ENCODE measurements around the gene CINP.

CINP gene

DNA sequence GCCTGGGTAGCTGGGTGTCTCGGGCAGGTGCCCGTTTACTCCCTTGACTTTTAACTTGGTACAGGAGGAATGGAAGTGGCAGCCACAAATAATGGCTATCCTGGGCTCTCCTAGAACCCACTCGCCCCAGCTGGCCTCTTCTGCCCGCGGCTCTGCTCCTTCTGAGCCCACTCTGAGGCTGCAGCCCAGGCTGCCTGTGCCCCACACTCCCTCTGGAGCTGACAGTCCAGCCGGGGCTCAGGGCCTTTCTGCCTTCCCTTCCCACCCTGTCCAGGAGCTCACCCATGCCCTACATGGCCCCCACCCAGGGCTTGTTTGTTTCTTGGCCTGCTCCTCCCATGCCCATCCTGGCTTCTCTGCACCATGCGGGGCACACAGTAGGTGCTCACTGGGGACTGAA is 27.5 kb downstream of the CINP start:
- Histone ChIP-seq H3K27ac (ENCODE audit: low read depth, low read length) (no peak overlapping the region), H3K9me3 (ENCODE audit: control insufficient read depth, insufficient read depth, low read length) (no peaks in the 10 kb centered on the region), H3K27me3 (ENCODE audit: control insufficient read depth, low read length) (no peaks in the 10 kb centered on the region), H3K4me3 (ENCODE audit: low read length) (no peak overlapping the region), H3K4me2 (ENCODE audit: low read length) (no peak overlapping the region), H3K9me2 (replicated peaks; ENCODE audit: control insufficient read depth, low read length) (no peaks in the 10 kb centered on the region), H3K36me3 (ENCODE audit: control insufficient read depth, low read length) (peaks cover 34% of the 10 kb centered on the region), H3K79me2 (ENCODE audit: control insufficient read depth, low read length) (no peaks in the 10 kb centered on the region), H3K4me1 (ENCODE audit: control insufficient read depth, low read length) (no peaks in the 10 kb centered on the region), H3F3A (ENCODE audit: control insufficient read depth, insufficient read depth) (no peaks in the 10 kb centered on the region), H4K20me1 (ENCODE audit: control insufficient read depth, insufficient read depth, low read depth, low read length) (no peaks in the 10 kb centered on the region)
- TF ChIP-seq EZH2phosphoT487 (IDR thresholded peaks at IDR 0.05; ENCODE audit: borderline replicate concordance, low read length) (no peak), CTCF (IDR thresholded peaks at IDR 0.05; ENCODE audit: low read depth, low read length, poor library complexity, severe bottlenecking) (no peak)

DNA sequence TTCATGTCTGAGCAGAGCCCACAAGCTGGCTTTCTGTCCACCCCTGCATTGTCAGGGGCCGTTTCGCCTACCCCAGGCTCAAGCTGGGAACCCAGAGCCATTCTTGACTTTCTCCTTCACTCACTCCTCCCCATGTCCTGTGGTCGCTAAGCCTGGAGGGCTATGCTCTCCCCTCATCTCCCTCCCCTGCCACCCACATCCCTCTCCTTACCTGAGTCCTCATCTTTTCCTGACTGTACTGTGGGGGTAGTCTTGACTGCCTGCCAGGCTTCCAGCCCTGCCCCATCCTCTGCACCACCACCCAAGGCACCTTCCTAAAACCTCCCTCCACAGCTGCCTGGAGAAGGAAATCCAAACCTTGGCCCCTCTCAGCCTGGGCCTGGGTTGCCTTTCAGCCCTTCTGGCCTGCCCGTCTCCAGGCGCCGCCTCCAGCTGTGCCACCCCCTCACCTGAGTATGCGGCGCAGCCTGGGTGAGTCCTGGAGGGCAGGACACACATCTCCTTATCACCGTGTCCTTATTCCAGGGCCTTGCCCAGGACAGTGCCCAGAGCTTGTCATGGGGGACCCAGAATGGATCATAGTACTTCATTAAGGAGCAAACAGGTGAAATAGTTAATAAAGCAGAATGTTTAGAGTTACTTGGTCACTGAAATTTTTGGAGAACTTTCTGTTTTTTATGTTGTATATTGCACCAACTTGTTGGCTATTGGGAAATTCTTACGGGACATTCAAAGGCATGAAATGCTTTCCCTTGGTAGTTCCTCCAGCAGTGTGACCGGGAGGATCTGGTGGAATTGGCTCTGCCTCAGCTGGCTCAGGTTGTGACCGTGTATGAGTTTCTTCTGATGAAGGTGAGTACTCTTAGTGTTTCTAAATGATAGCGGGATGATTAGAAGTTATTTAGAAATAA is 28.6 kb downstream of the CINP start:
- Histone ChIP-seq H3K36me3 (ENCODE audit: control insufficient read depth, low read length) (peaks cover 32% of the 10 kb centered on the region), H4K20me1 (ENCODE audit: control insufficient read depth, insufficient read depth, low read depth, low read length) (no peaks in the 10 kb centered on the region), H3K27me3 (ENCODE audit: control insufficient read depth, low read length) (no peaks in the 10 kb centered on the region), H3K27ac (ENCODE audit: low read depth, low read length) (no peak overlapping the region), H3K9me3 (ENCODE audit: control insufficient read depth, insufficient read depth, low read length) (no peaks in the 10 kb centered on the region), H3F3A (ENCODE audit: control insufficient read depth, insufficient read depth) (no peaks in the 10 kb centered on the region), H3K4me2 (ENCODE audit: low read length) (no peak overlapping the region), H3K4me1 (ENCODE audit: control insufficient read depth, low read length) (no peaks in the 10 kb centered on the region), H3K9me2 (replicated peaks; ENCODE audit: control insufficient read depth, low read length) (no peaks in the 10 kb centered on the region), H3K79me2 (ENCODE audit: control insufficient read depth, low read length) (no peaks in the 10 kb centered on the region), H3K4me3 (ENCODE audit: low read length) (no peak overlapping the region)
- TF ChIP-seq CTCF (IDR thresholded peaks at IDR 0.05; ENCODE audit: low read depth, low read length, poor library complexity, severe bottlenecking) (no peak), EZH2phosphoT487 (IDR thresholded peaks at IDR 0.05; ENCODE audit: borderline replicate concordance, low read length) (no peak)

GRCh38 chr14:102333390-102333789 is 29.3 kb downstream of the CINP start:
- Histone ChIP-seq H3K27me3 (ENCODE audit: control insufficient read depth, low read length) (no peaks in the 10 kb centered on the region), H3K4me2 (ENCODE audit: low read length) (no peak overlapping the region), H3K4me1 (ENCODE audit: control insufficient read depth, low read length) (no peaks in the 10 kb centered on the region), H3K27ac (ENCODE audit: low read depth, low read length) (no peak overlapping the region), H3F3A (ENCODE audit: control insufficient read depth, insufficient read depth) (no peaks in the 10 kb centered on the region), H3K4me3 (ENCODE audit: low read length) (no peak overlapping the region), H3K79me2 (ENCODE audit: control insufficient read depth, low read length) (no peaks in the 10 kb centered on the region), H4K20me1 (ENCODE audit: control insufficient read depth, insufficient read depth, low read depth, low read length) (no peaks in the 10 kb centered on the region), H3K36me3 (ENCODE audit: control insufficient read depth, low read length) (peaks cover 30% of the 10 kb centered on the region), H3K9me3 (ENCODE audit: control insufficient read depth, insufficient read depth, low read length) (no peaks in the 10 kb centered on the region), H3K9me2 (replicated peaks; ENCODE audit: control insufficient read depth, low read length) (no peaks in the 10 kb centered on the region)
- TF ChIP-seq CTCF (IDR thresholded peaks at IDR 0.05; ENCODE audit: low read depth, low read length, poor library complexity, severe bottlenecking): no peak
- no peak for TF ChIP-seq EZH2phosphoT487 (IDR thresholded peaks at IDR 0.05; ENCODE audit: borderline replicate concordance, low read length)
